ENCODE data around the gene C1orf53.
"Not testable (repeated sequence)": the region's sequence is repeated elsewhere in the genome, so short reads cannot be mapped to it uniquely, and the experiment has no call there.

Gene C1orf53

DNA sequence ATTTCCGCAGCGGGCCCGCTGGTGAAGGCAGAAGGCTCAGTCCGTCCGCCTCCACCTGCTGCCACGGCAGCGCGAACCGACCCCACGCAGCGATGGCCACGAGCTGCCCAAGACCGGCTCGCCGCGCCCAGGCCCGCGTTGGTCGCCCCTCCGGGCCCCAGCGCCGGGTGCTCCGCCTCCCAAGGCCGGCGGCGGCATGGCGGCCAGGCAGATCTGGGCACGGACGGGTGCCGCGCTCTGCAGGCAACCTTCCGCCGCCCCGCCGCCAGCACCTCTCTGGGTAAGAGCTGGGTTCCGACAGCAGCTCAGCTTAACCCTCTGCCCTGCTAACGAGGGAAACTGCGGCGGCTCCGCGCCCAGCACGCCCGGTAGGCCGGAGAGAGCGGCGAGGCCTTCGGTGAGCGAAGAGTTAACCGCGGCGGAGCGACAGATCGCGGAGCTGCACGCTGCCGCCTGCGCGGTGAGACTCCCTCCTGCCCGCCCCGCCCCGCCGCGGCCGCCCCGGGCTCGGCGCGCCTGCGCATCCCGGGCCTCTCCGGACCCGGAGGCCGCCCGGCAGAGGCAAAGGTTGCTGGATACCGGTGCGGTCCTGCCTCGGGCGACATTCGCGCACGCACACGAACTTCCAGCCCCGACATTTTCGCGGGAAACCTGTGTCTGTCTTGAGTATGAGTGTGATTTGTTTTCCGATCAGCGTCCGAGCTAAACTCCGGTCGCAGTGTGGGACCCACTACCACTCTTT, at the start of gene C1orf53:
C1orf53 (plus strand) TSS at position 177 of the 742 bp plus-strand sequence; CDS start at position 197, 20 bp downstream.
- Histone ChIP-seq H3K27me3 (ENCODE audit: insufficient read depth, low read length) (peaks cover 44% of the 10 kb centered on the region), H3K4me3 (ENCODE audit: low read length) (peak within 1 kb of the TSS; percentile 94), H3K9me3 (ENCODE audit: low read length) (peaks cover 2% of the 10 kb centered on the region), H2AFZ (ENCODE audit: low read depth, low read length) (peak within 1 kb of the TSS; percentile 98), H3K36me3 (ENCODE audit: insufficient read depth, low read length) (no peaks in the 10 kb centered on the region), H3K4me1 (ENCODE audit: insufficient read depth, low read length) (peaks cover 8% of the 10 kb centered on the region)

DNA sequence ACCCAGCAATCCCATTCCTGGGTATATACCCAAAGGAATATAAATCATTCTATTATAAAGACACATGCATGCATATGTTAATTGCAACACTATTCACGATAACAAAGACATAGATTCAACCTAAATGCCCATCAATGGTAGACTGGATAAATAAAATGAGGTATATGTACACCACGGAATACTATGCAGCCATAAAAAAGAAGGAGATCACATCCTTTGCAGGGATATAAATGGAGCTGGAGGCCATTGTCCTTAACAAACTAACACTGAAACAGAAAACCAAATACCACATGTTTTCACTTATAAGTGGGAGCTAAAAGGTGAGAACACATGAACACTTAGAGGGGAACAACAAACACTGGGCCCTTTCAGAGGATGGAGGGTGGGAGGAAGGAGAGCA, 46.7 kb upstream of the C1orf53 start:
- not testable (repeated sequence) for H3K36me3 ChIP-seq (ENCODE audit: insufficient read depth, low read length); H2AFZ ChIP-seq (ENCODE audit: low read depth, low read length); H3K9me3 ChIP-seq (ENCODE audit: low read length); H3K4me3 ChIP-seq (ENCODE audit: low read length); H3K27me3 ChIP-seq (ENCODE audit: insufficient read depth, low read length); H3K4me1 ChIP-seq (ENCODE audit: insufficient read depth, low read length)

DNA sequence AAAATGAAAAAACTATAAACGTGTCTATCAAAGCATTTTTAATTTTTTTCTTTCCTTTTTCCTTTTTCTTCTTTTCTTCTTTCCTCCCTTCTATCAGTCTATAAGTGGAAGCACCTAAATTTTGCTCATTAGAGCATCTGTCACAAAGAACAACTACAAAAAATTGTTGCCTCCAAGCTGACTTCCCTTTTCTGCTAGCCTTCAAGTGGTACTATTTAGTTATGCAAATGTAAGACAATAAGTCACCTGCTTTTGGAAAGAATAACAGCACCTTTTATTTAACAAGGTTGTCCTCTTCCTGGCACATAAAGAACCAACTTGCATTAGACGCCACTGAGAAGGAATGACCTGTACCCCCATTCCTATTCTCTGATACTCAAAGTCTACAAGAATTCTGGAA, 45.0 kb upstream of the C1orf53 start:
- Histone ChIP-seq H3K27me3 (ENCODE audit: insufficient read depth, low read length) (peaks cover 2% of the 10 kb centered on the region), H3K9me3 (ENCODE audit: low read length) (no peaks in the 10 kb centered on the region), H3K36me3 (ENCODE audit: insufficient read depth, low read length) (no peaks in the 10 kb centered on the region), H2AFZ (ENCODE audit: low read depth, low read length) (no peak overlapping the region), H3K4me3 (ENCODE audit: low read length) (no peak overlapping the region), H3K4me1 (ENCODE audit: insufficient read depth, low read length) (no peaks in the 10 kb centered on the region)

DNA sequence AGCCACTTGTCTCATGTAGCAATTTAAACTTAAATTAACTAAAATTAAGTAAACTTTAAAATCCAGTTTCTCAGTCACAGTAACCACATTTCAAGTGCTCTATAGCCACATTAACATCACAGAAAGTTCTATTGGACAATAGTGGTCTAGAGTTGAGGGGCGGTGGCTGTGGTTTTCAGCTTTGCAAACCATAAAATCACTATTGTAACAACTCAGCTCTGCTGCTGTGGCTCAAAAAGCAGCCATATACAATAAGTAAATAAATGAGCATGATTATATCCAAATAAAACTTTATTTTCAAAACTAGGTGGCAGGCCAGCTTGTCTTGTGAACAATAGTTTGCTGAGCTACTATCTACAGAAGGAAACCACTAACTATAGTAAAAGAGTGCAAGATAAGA, 43.4 kb upstream of the C1orf53 start:
- Histone ChIP-seq H2AFZ (ENCODE audit: low read depth, low read length) (no peak overlapping the region), H3K27me3 (ENCODE audit: insufficient read depth, low read length) (peaks cover 2% of the 10 kb centered on the region), H3K4me1 (ENCODE audit: insufficient read depth, low read length) (no peaks in the 10 kb centered on the region), H3K36me3 (ENCODE audit: insufficient read depth, low read length) (no peaks in the 10 kb centered on the region), H3K9me3 (ENCODE audit: low read length) (no peaks in the 10 kb centered on the region), H3K4me3 (ENCODE audit: low read length) (no peak overlapping the region)

DNA sequence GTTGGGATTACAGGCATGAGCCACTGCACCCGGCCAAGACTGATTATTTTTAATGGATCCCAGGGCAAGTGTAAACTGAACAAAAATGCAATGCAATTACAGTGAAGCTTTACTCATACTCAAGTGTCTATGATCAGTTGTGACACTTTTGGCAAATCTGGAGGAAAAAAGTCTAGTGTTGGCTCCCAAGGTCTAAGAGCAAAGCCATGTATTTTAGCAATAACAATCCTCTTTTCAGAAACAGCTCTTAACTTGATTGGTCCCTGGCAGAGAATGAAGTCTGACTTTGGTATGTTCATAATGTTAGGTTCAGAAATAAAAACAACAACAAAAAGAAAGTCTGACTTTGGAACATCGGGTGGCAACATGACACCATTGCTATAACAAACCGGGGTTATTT, 40.2 kb upstream of the C1orf53 start:
- Histone ChIP-seq H2AFZ (ENCODE audit: low read depth, low read length) (no peak overlapping the region), H3K4me3 (ENCODE audit: low read length) (no peak overlapping the region), H3K27me3 (ENCODE audit: insufficient read depth, low read length) (peaks cover 2% of the 10 kb centered on the region), H3K9me3 (ENCODE audit: low read length) (no peaks in the 10 kb centered on the region), H3K4me1 (ENCODE audit: insufficient read depth, low read length) (no peaks in the 10 kb centered on the region), H3K36me3 (ENCODE audit: insufficient read depth, low read length) (no peaks in the 10 kb centered on the region)

- H2AFZ ChIP-seq (ENCODE audit: low read depth, low read length), result no peak overlapping the region
- H3K4me3 ChIP-seq (ENCODE audit: low read length), result no peak overlapping the region
- H3K27me3 ChIP-seq (ENCODE audit: insufficient read depth, low read length), result peaks cover 2% of the 10 kb centered on the region
- no peaks in the 10 kb centered on the region for H3K36me3 ChIP-seq (ENCODE audit: insufficient read depth, low read length)
- H3K4me1 ChIP-seq (ENCODE audit: insufficient read depth, low read length), result no peaks in the 10 kb centered on the region
- H3K9me3 ChIP-seq (ENCODE audit: low read length), result no peaks in the 10 kb centered on the region
Measured at GRCh38 chr1:197862671-197863070, 39.8 kb upstream of the C1orf53 start.

- no peaks in the 10 kb centered on the region for H3K36me3 ChIP-seq (ENCODE audit: insufficient read depth, low read length)
- H2AFZ ChIP-seq (ENCODE audit: low read depth, low read length), result no peak overlapping the region
- H3K4me3 ChIP-seq (ENCODE audit: low read length), result no peak overlapping the region
- H3K9me3 ChIP-seq (ENCODE audit: low read length), result no peaks in the 10 kb centered on the region
- peaks cover 2% of the 10 kb centered on the region for H3K27me3 ChIP-seq (ENCODE audit: insufficient read depth, low read length)
- H3K4me1 ChIP-seq (ENCODE audit: insufficient read depth, low read length), result no peaks in the 10 kb centered on the region
Measured at GRCh38 chr1:197865809-197866208, 36.6 kb upstream of the C1orf53 start.

DNA sequence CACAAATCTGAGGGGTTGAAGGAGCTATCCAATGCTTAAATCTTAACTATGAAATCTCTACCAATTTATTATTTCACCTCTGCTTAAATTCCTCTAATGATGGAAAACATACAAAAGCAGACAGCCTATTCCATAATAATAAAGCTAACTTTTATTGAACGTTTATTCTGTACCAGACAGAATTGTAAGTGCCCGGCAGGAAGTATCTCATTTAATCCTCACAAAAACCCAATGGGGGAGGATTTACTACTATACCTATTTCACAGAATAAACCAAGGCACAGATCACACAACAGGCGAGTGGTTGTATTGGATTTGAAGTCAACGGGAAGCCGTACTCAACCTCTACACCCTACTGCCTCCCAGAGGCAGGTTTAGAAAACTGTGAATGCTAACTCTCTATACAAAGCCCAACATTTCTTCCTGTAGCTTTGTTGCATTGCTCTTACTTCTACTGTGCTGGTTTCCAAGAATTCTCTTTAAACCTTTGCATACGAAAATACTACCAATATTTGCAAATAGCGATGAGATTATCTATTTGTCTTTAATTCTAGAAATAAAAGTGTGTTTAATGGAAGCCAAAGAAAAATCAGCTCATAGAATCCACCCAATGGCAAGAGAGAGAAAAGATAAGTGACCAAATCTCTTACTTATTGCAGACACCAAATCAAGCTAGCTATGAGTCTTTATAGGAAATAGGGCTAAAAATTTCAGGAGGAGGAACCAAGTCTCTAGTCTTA, 33.5 kb upstream of the C1orf53 start:
- no peaks in the 10 kb centered on the region for H3K27me3 ChIP-seq (ENCODE audit: insufficient read depth, low read length)
- H3K9me3 ChIP-seq (ENCODE audit: low read length), result no peaks in the 10 kb centered on the region
- no peak overlapping the region for H2AFZ ChIP-seq (ENCODE audit: low read depth, low read length)
- no peaks in the 10 kb centered on the region for H3K36me3 ChIP-seq (ENCODE audit: insufficient read depth, low read length)
- no peak overlapping the region for H3K4me3 ChIP-seq (ENCODE audit: low read length)
- H3K4me1 ChIP-seq (ENCODE audit: insufficient read depth, low read length), result no peaks in the 10 kb centered on the region

DNA sequence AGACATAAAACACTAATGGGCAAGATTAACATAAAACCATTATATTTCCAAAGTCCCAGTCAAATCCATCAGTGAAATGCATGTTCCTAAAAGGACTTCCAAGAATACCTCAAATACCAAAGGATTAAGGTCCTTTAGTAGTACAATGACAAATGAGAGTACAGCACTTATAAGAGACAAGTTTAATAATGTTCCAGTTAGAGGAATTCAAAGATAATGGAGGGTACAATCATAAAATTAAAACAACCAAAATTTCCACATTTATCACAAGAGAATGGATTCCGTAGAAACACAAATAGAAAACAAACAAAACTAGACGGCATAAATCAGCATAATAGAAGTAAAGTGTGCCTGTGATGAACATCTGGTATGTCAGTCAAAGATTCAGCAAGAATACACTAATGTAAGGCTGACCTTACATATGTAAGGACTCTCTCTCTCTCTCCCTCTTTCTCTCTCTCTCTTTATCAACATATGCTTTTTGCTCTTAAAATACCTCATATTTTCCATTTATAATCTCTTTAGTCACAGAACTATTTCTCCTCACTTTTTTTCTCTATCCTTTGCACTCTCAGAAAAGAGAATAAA, 32.8 kb upstream of the C1orf53 start:
- Histone ChIP-seq H3K36me3 (ENCODE audit: insufficient read depth, low read length) (no peaks in the 10 kb centered on the region), H3K4me3 (ENCODE audit: low read length) (no peak overlapping the region), H2AFZ (ENCODE audit: low read depth, low read length) (no peak overlapping the region), H3K4me1 (ENCODE audit: insufficient read depth, low read length) (no peaks in the 10 kb centered on the region), H3K27me3 (ENCODE audit: insufficient read depth, low read length) (no peaks in the 10 kb centered on the region), H3K9me3 (ENCODE audit: low read length) (no peaks in the 10 kb centered on the region)

DNA sequence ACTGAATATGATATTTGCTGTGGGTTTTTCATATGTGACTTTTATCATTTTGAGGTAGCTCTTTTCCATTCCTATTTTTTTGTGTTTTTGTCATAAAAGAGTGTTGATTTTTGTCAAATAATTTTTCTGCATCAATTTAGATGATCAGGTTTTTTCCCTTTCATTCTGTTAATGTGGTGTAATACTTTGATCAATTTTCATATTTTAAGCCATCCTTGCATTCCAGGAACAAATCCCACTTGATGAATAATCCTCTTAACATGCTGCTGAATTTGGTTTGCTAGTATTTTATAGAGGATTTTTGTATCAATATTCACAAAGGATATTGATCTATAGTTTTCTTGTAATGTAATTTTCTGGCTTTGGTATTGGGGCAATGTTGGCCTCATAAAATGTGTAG, 25.5 kb upstream of the C1orf53 start:
- Histone ChIP-seq H3K27me3 (ENCODE audit: insufficient read depth, low read length) (no peaks in the 10 kb centered on the region), H2AFZ (ENCODE audit: low read depth, low read length) (no peak overlapping the region), H3K36me3 (ENCODE audit: insufficient read depth, low read length) (no peaks in the 10 kb centered on the region), H3K4me3 (ENCODE audit: low read length) (no peak overlapping the region), H3K4me1 (ENCODE audit: insufficient read depth, low read length) (no peaks in the 10 kb centered on the region), H3K9me3 (ENCODE audit: low read length) (no peaks in the 10 kb centered on the region)

- not testable (repeated sequence) for H3K36me3 ChIP-seq (ENCODE audit: insufficient read depth, low read length); H3K4me3 ChIP-seq (ENCODE audit: low read length); H2AFZ ChIP-seq (ENCODE audit: low read depth, low read length); H3K9me3 ChIP-seq (ENCODE audit: low read length); H3K4me1 ChIP-seq (ENCODE audit: insufficient read depth, low read length); H3K27me3 ChIP-seq (ENCODE audit: insufficient read depth, low read length)
Measured at GRCh38 chr1:197880385-197880784, 22.0 kb upstream of the C1orf53 start.

GRCh38 chr1:197882241-197882640, 20.2 kb upstream of the C1orf53 start:
- H3K9me3 ChIP-seq (ENCODE audit: low read length), result not testable (repeated sequence)

DNA sequence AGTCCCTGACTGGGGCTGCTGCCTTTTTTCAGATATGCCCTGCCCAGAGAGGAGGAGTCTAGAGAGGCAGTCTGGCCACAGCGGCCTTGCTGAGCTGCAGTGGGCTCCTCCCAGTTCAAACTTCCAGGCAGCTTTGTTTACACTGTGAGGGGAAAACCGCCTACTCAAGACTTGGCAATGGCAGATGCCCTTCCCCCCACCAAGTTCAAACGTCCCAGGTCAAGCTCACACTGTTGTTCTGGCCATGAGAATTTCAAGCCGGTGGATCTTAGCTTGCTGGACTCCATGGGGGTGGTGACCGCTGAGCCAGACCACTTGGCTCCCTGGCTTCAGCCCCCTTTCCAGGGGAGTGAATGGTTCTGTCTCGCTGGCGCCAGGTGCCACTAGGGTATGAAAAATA, 18.3 kb upstream of the C1orf53 start:
- Histone ChIP-seq H3K9me3 (ENCODE audit: low read length) (no peaks in the 10 kb centered on the region), H2AFZ (ENCODE audit: low read depth, low read length) (no peak overlapping the region), H3K4me1 (ENCODE audit: insufficient read depth, low read length) (no peaks in the 10 kb centered on the region), H3K4me3 (ENCODE audit: low read length) (no peak overlapping the region), H3K36me3 (ENCODE audit: insufficient read depth, low read length) (no peaks in the 10 kb centered on the region), H3K27me3 (ENCODE audit: insufficient read depth, low read length) (no peaks in the 10 kb centered on the region)

More at GRCh38 chr1:197882241-197882640, 20.2 kb upstream of the C1orf53 start:
- not testable (repeated sequence) for H3K4me3 ChIP-seq (ENCODE audit: low read length); H2AFZ ChIP-seq (ENCODE audit: low read depth, low read length); H3K4me1 ChIP-seq (ENCODE audit: insufficient read depth, low read length); H3K27me3 ChIP-seq (ENCODE audit: insufficient read depth, low read length); H3K36me3 ChIP-seq (ENCODE audit: insufficient read depth, low read length)

All from neuron (in vitro differentiated cells).